Gastroesophageal sphincter (tissue), 3 donors: ENCODE measurements around the gene FGR.

Source experiments
- CTCF ChIP-seq, 4 experiments: fragments of 200-600 bp in 2 of 4; fragments of 450-650 bp in 2 of 4; sonication (generic) in 1 of 4; IDR thresholded peaks; one replicate each; pipeline ENCODE4 v1.5.1; 2017 to 2019; ENCODE audit warnings: antibody characterized with exemption in 4 of 4, mild to moderate bottlenecking in 2 of 4, moderate library complexity in 2 of 4
- EP300 ChIP-seq: sonication (generic); formaldehyde crosslinking; IDR thresholded peaks from one replicate; pipeline ENCODE4 v1.6.1; 2017; ENCODE audit warnings: antibody characterized with exemption, mild to moderate bottlenecking
- POLR2A ChIP-seq, 2 donors: fragments of 450-650 bp; IDR thresholded peaks; one replicate each; pipeline ENCODE4 v1.6.1; 2017; ENCODE audit warnings: antibody characterized with exemption in 2 of 2, mild to moderate bottlenecking in 2 of 2, moderate library complexity in 1 of 2
- POLR2AphosphoS5 ChIP-seq: sonication (generic); formaldehyde crosslinking; IDR thresholded peaks from one replicate; pipeline ENCODE4 v1.6.1; 2017; ENCODE audit warnings: antibody characterized with exemption

- no peak for TF ChIP-seq CTCF (IDR thresholded peaks at IDR 0.05)
- no peak for TF ChIP-seq POLR2AphosphoS5
- no peak for TF ChIP-seq POLR2A (IDR thresholded peaks at IDR 0.05)
- no peak for TF ChIP-seq EP300
Measured at GRCh38 chr1:27666294-27666693, 31.3 kb upstream of the FGR start.
